Testis (tissue), 5 donors: ENCODE data around the gene GPATCH2L. TPM values are rescaled to one million over a fixed set of nuclear protein-coding genes. Genes with fewer than 3 reads are reported as not detected.

ENCODE experiments used
- DNase-seq: peaks from one replicate; pipeline ENCODE4 v3.0.0-alpha.2; 2019
- H3K27ac ChIP-seq, 2 donors: fragments of 200-600 bp; sonication (generic); one replicate each; pipeline ENCODE4 v1.5.1; 2019
- H3K27me3 ChIP-seq: fragments of 200-600 bp; sonication (generic); one replicate; pipeline ENCODE4 v1.5.1; 2019
- H3K36me3 ChIP-seq: fragments of 200-600 bp; sonication (generic); one replicate; pipeline ENCODE4 v1.5.1; 2017; ENCODE audit warnings: low read depth; ENCODE audit errors: missing control alignments
- H3K4me1 ChIP-seq: fragments of 200-600 bp; sonication (generic); one replicate; pipeline ENCODE4 v1.5.1; 2019
- H3K4me3 ChIP-seq, 2 donors: fragments of 200-600 bp; sonication (generic); one replicate each; pipeline ENCODE4 v1.5.1; 2017 to 2019
- H3K9me3 ChIP-seq: fragments of 200-600 bp; sonication (generic); one replicate; pipeline ENCODE4 v1.5.1; 2017
- POLR2A ChIP-seq: fragments of 450-650 bp; IDR thresholded peaks from one replicate; pipeline ENCODE4 v1.6.1; 2017; ENCODE audit warnings: antibody characterized with exemption, mild to moderate bottlenecking, moderate library complexity
- WGBS, 2 donors: methylation state at CpG; one replicate each; pipeline ENCODE4 v1.1.5; 2018; 5-methylcytosine and 5-hydroxymethylcytosine counted together
- intact Hi-C: fragments of 100-400 bp; cut with DNase I; formaldehyde crosslinking; loops from one replicate; pipeline ENCODE4 v1.15.1; 2023; ENCODE audit warnings: low total_unique reads
- long read RNA-seq, 2 donors: transcript quantifications; one replicate each; lab custom pipeline, GENCODE V29; 2026
- polyA plus RNA-seq: library from polyadenylated mRNA; stranded (reverse); fragments of 350-450 nt; fragmentation: Illumina TruSeq; extraction: RNeasy Lipid Tissue Mini Kit (QIAGEN cat#74804); gene quantifications from one replicate; pipeline ENCODE4 v1.2.3, GENCODE V29; 2014; ENCODE audit warnings: low read depth, low replicate concordance; ENCODE audit not compliant: insufficient read depth
- total RNA-seq, 2 donors: library from RNA; depleted of rRNA; stranded (reverse); fragments of >200 nt; gene quantifications; one replicate each; pipeline ENCODE4 v1.2.3, GENCODE V29; 2016
- TF ChIP-seq, protein P1 (sequence below), 3 experiments: fragments of 450-650 bp in 2 of 3; fragments of 200-600 bp in 1 of 3; sonication (generic) in 1 of 3; IDR thresholded peaks; one replicate each; pipeline ENCODE4 v1.5.1; 2016 to 2019; ENCODE audit warnings: antibody characterized with exemption in 3 of 3, mild to moderate bottlenecking in 2 of 3, moderate library complexity in 1 of 3

The GPATCH2L gene
- 10 to 100 TPM; 74.5 to 87.2 TPM for total RNA-seq
- 39.9 TPM for polyA plus RNA-seq
- long read RNA-seq, donor 1, full-length matches to known transcripts, result 4 of 4 reads
- long read RNA-seq, donor 1, partial matches to known transcripts, result 0 of 4 reads
- long read RNA-seq, donor 1, other reads (novel, unspliced or antisense), result 0 of 4 reads
- long read RNA-seq, donor 2, full-length matches to known transcripts, result 3 of 3 reads
- long read RNA-seq, donor 2, partial matches to known transcripts, result 0 of 3 reads
- long read RNA-seq, donor 2, other reads (novel, unspliced or antisense), result 0 of 3 reads

DNA sequence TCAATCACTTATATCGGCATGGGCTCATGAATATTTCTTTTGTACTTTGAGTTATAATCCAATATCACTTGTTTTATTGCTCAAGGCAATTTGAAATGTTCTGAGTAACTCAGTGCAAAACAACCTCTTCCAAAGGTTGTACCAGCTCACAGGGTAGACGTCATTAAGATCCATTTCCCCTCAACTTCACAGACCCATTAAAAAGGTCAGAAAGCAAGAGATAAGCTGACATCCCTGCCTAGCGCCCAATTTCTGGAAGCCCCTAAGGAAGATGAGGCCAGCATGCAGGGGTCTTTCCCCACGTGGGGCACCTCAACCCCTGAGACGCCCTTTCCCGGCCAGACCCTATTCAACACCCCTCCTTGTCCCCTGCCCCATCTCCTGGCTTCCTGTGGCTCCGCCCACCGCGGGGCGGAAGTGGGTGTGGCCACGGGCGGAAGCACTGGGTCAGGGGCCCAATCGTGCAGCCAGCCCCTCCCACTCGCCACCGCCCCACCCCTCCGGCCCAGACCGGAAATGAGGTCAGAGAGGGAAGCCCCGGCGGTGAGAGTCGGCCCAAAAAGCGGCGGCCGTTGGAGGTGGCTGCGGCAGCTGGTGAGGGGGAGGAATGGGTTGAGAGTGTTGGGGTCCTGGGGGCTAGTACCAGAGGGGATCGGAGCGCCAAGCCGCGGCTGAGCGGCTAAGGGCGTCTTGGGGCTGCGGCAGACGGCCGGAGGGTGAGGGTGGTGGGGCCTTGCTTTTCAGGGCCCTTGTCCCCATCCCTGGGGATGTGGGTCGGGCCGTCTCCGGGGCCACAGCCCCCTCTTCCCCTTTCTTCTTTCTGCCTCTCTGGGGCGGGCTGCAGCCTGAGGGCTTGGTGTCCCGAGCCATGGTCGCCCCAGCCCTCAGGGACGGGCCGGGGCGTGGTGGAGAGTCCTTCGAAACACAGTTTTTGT lies at the start of gene GPATCH2L:
Gene GPATCH2L, plus strand, starts transcription at position 525 of the 935 bp plus-strand sequence. CDS start 2,442 bp downstream, outside the sequence.
- Histone ChIP-seq H3K4me3 (peak within 1 kb of the TSS; percentile 90 to 93), H3K9me3 (no peaks in the 10 kb centered on the region), H3K27me3 (no peaks in the 10 kb centered on the region), H3K4me1 (peaks cover 22% of the 10 kb centered on the region), H3K27ac (peak within 1 kb of the TSS; percentile 69 to 81), H3K36me3 (no peaks in the 10 kb centered on the region)
- DNase-seq, result peak; percentile 96
- intact Hi-C loops, result no loop called here
- WGBS, 2 donors, result 3 to 10% methylated on average over 9 to 43 of the region's 43 CpGs
- peak; percentile 27 for TF ChIP-seq POLR2A
- TF ChIP-seq, protein P1, sequence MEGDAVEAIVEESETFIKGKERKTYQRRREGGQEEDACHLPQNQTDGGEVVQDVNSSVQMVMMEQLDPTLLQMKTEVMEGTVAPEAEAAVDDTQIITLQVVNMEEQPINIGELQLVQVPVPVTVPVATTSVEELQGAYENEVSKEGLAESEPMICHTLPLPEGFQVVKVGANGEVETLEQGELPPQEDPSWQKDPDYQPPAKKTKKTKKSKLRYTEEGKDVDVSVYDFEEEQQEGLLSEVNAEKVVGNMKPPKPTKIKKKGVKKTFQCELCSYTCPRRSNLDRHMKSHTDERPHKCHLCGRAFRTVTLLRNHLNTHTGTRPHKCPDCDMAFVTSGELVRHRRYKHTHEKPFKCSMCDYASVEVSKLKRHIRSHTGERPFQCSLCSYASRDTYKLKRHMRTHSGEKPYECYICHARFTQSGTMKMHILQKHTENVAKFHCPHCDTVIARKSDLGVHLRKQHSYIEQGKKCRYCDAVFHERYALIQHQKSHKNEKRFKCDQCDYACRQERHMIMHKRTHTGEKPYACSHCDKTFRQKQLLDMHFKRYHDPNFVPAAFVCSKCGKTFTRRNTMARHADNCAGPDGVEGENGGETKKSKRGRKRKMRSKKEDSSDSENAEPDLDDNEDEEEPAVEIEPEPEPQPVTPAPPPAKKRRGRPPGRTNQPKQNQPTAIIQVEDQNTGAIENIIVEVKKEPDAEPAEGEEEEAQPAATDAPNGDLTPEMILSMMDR (IDR thresholded peaks at IDR 0.05), result no peak

DNA sequence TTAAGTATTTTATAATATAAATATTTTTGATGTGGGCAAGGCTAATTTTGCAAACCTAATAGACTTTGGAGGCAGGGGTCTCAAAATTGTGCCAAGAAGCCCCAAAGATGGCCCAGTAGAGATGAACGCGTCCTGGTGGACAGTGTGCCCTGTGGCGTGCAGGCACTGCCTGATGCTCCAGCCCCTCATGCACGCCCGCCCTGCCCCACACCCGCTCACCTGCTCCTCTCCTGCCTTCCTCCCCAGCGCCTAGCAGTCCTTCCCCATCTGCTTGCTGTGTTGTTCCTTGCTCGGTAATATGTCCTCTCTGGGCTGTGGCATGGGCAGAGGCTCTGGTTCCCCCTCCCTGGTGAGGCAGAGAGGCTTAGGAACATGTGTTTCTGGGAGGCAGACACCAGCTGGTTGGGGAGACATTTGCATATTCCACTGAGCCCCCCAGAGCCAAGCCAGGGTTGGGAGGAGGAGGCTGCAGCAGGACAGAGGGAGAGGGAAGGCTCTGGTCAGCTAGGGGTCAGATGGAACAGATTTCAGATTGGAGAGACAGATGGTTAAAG lies 46.8 kb upstream of the GPATCH2L start:
- Histone ChIP-seq H3K27ac (no peak overlapping the region), H3K4me1 (no peaks in the 10 kb centered on the region), H3K36me3 (no peaks in the 10 kb centered on the region), H3K9me3 (no peaks in the 10 kb centered on the region), H3K27me3 (no peaks in the 10 kb centered on the region), H3K4me3 (no peak overlapping the region)
- no peak for DNase-seq
- intact Hi-C loops, result no loop called here
- no peak for TF ChIP-seq POLR2A
- TF ChIP-seq, protein P1 (IDR thresholded peaks at IDR 0.05), result no peak
- 86 to 88% methylated on average over 8 of the region's 8 CpGs for WGBS, 2 donors

DNA sequence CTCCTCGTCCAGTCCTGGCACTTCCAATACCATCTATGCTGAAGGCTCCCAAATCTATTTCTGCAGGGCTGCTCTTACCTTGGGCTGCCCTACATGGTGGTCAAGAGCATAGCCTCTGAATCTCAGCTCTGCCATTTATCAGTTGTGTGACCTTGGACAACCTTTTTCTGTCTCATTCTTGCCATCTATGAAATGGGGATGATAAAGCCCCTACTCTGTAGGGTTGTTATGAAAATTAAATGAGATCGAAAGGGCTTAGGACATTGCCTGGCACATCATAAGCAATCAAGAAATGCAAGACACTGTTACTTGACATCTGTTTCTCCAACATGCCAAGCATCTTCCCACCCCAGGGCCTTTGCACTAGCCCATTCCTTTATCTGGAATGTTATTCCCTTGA lies 45.5 kb upstream of the GPATCH2L start:
- Histone ChIP-seq H3K27ac (no peak overlapping the region), H3K4me1 (no peaks in the 10 kb centered on the region), H3K27me3 (no peaks in the 10 kb centered on the region), H3K36me3 (no peaks in the 10 kb centered on the region), H3K9me3 (no peaks in the 10 kb centered on the region), H3K4me3 (no peak overlapping the region)
- intact Hi-C loops, result no loop called here
- 82 to 95% methylated on average over 2 of the region's 2 CpGs for WGBS, 2 donors
- DNase-seq, result no peak
- TF ChIP-seq POLR2A, result no peak
- TF ChIP-seq, protein P1 (IDR thresholded peaks at IDR 0.05), result no peak

DNA sequence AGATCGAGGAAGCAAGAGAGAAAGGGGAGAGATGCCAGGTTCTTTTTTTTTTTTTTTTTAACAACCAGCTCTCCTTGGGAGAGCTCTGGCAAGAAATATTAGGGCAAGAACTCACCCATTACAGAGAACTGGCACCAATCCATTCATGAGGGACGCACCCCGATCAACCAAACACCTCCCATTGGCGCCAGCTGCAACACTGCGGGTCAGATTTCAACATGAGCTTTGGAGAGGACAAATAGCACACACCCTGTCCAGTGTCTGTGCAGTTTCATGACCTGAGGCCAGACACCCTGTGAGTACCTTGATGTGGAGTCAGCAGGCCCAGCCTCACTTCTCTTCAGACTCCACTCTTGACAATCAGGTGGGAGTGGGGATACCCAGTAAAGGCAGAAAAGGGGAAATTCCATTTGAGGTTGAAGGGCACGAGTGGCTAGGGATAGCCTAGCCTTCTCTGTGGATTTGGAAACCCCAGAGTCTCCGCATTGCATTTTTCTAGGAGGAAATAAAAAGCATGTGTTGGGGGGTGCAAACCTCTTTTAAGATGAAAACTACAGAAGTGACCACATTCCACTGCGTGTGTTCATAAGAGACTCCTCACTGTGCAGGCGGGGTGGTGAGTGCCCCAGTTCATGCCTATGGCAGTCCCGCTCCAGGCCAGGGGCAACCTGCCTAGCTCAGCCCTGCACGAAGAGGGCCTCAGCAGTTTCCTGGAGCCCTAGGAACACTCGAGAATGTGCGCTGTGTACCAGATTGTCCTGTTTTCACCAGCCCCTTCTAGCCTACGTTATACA lies 42.4 kb upstream of the GPATCH2L start:
- Histone ChIP-seq H3K27me3 (no peaks in the 10 kb centered on the region), H3K36me3 (no peaks in the 10 kb centered on the region), H3K27ac (no peak overlapping the region), H3K9me3 (no peaks in the 10 kb centered on the region), H3K4me1 (no peaks in the 10 kb centered on the region), H3K4me3 (no peak overlapping the region)
- DNase-seq, result peak; percentile 42
- TF ChIP-seq, protein P1 (IDR thresholded peaks at IDR 0.05), result no peak
- TF ChIP-seq POLR2A, result no peak
- intact Hi-C loops, result no loop called here
- 77 to 79% methylated on average over 14 of the region's 14 CpGs for WGBS, 2 donors
